HG03565 (cell line): ENCODE results near the gene TPCN2.
"Not testable (repeated sequence)": the region's sequence is repeated elsewhere in the genome, so short reads cannot be mapped to it uniquely, and the experiment has no call there.

Experiments used
- ATAC-seq: cut with Tn5 transposase; IDR thresholded peaks from one replicate; pipeline ENCODE4 v1.9.1; 2021; ENCODE audit warnings: mild to moderate bottlenecking, moderate library complexity; ENCODE audit not compliant: unreplicated experiment

The TPCN2 gene

GRCh38 chr11:69144316-69145049 is 95.8 kb downstream of the TPCN2 start:
- ATAC-seq = no peak

- no peak for ATAC-seq
Measured at GRCh38 chr11:69145050-69145380, 96.3 kb downstream of the TPCN2 start.

DNA sequence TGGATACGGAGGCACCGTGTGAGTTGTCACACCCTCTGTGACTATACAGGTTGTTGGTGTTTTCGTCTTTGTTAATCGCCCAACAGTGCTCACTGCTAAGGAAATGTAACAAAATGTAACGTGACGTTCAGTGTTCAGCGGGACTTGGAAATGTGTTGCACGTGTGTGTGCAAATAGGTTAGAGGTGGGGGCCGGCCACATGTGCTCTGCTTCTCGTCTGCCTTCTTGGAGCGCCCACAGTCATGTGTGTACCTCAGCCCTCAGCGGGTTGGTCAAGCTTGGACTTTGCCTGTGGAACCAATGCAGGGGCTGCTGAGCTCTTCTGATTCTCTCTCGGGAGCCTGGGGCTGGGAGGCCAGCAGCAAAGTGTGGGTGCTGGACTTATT is 99.6 kb downstream of the TPCN2 start:
- no peak for ATAC-seq

DNA sequence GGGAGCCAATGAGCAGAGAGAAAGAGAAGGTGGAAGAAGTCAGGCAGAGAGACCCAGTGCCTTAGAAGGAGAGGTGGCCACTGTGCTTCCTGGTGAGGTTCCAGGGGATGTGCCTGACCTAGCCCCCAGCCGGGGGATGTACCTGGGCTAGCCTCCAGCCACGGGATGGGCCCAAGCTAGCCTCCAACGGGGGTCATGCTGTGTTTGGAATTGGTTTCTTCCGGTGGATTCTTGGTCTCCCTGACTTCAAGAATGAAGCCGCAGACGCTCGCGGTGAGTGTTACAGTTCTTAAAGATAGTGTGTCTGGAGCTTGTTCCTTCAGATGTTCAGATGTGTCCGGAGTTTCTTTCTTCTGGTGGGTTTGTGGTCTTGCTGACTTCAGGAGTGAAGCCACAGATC is 100.1 kb downstream of the TPCN2 start:
- no peak for ATAC-seq

DNA sequence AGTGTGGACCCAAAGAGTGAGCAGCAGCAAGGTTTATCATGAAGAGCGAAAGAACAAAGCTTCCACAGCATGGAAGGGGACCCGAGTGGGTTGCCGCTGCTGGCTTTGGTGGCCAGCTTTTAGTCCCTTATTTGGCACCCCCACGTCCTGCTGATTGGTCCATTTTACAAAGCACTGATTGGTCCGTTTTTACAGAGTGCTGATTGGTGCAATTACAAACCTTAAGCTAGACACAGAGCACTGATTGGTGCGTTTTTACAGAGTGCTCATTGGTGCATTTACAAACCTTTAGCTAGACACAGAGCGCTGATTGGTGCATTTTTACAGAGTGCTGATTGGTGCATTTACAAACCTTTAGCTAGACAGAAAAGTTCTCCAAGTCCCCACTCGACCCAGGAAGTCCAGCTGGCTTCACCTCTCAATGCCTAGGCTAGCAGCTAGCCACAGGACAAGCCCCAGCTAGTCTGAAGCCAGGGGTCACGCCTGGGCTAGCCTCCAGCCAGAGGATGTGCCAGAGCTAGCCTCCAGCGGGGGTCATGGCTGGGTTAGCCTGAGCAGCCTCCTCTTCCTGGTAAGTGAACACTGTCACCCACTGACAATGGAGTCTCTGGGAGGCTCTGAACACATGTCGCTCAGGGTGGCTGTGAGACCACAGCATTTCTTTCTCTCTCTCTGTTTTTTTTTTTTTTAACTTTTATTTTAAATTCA is 100.8 kb downstream of the TPCN2 start:
- not testable (repeated sequence) for ATAC-seq

DNA sequence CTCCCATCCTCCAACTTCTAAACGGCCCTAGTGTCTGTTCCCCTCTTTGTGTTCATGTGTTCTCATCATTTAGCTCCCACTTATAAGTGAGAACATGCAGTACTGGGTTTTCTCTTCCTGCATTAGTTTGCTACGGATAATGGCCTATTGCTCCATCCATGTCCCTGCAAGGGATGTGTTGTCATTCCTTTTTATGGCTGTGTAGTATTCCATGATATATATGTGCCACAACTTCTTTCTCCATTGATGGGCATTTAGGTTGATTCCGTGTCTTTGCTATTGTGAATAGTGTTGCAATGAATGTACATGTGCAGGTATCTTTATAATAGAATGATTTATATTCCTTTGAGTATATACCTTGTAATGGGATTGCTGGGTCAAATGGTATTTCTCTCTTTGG is 101.4 kb downstream of the TPCN2 start:
- no peak for ATAC-seq

DNA sequence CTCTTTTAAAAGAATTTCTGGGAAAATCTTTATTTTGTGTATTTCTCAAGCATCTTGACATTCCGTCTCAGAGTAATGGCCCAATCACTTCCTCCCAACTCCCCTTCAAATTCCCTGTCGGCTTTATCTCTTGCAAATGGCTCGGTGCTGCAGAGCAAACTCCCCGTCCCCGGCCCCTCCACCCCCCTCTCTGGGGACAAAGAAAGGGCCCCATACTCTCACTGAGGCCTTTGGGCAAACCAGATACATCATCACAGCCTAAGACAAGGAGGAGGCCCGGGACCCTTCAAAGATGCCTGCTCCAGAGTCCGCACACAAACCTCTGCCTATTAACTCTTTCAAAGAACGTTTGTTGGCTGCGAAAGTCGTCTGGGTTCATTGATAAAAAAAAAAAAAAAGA is 103.1 kb downstream of the TPCN2 start:
- no peak for ATAC-seq

- no peak for ATAC-seq
Measured at GRCh38 chr11:69152733-69153421, 104.1 kb downstream of the TPCN2 start.

GRCh38 chr11:69153661-69154060 is 104.9 kb downstream of the TPCN2 start:
- no peak for ATAC-seq

- no peak for ATAC-seq
Measured at GRCh38 chr11:69154211-69154913, 105.6 kb downstream of the TPCN2 start.

DNA sequence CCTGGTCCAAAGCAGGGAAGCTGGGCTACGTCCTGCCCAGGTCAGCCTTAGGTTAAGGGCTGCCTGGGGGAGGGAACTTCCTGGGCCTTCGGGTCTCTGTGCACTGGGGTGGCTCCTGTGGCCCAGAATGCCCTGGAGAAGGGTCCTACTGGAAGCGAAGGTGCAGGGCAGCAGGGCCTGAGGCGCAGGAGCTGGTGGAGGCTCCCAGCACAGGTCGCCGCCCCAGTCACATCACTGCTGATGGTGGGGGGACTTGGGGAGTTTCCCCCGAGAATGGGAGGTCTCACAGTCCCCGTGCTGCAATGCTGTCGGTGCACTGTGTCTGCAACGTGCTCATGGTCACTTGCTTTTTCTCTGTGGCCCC is 106.2 kb downstream of the TPCN2 start:
- no peak for ATAC-seq

DNA sequence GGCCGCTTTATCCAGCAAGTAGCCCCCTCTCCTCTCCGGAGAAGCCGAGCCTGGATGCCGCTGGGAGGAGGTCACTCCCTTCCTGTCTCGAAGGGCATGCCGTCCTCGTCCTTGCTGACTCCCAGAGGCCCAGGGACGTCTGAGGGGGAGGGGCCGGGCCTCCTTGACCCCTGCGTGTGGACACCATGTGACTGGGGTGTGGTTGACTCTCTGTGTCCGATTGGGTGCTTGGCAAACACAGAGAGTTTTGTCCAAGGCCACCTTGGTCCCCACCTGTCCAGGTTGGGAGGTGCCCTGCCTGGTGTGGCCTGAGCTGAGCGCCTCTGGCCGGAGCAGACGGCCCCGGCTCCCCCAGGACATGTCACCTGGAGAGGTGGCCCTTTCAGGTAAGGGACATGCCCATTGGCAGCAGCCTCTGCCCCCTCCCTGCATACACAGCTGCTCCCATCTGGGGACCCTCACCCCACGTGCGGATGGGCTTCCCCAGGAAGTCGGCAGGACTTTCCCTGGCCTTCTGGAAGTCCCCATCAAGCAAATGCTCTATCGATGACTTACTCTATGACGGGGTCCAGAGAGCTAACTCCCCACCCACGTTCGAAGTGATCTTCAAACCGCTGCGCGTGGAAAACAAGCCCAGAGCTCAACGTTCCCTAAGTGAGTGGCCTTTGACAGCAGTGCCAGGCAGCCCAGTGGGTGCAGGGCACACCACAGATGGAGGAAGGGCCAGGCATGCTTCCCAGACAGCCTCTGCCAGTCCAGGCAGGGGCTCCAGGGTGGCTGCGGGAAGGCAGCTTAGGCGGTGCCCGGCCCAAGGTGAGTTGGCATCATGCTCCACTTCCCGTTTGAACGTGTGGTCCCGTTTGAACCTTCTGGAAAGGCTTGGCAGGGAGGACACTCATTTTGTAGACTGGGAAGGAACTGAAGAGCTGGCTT is 106.8 kb downstream of the TPCN2 start, which contains the start of gene SMIM38:
Gene SMIM38, plus strand, starts transcription at position 634 of the 933 bp plus-strand sequence. CDS start 1,912 bp downstream, outside the sequence.
- ATAC-seq = peak; percentile 45

DNA sequence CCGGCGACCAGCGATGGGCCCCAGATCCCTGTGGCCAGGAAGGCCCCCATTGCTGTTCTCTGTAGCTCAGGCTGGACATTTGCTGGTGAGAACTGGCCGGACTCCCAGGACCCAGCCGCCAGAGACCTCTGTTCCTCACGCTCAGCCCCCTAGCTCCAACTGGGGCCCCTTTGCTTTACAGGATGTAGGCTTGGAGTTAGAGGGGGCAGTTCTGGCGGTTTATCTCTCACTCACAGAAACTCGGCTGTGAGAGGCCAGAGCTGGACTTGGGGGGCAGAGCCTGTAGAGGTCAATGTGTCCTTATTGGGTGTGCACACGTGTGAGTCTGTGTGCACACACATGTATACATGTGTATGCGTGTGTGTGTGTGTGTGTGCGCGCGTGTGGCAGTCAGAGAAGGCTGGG is 107.5 kb downstream of the TPCN2 start:
- ATAC-seq = no peak

DNA sequence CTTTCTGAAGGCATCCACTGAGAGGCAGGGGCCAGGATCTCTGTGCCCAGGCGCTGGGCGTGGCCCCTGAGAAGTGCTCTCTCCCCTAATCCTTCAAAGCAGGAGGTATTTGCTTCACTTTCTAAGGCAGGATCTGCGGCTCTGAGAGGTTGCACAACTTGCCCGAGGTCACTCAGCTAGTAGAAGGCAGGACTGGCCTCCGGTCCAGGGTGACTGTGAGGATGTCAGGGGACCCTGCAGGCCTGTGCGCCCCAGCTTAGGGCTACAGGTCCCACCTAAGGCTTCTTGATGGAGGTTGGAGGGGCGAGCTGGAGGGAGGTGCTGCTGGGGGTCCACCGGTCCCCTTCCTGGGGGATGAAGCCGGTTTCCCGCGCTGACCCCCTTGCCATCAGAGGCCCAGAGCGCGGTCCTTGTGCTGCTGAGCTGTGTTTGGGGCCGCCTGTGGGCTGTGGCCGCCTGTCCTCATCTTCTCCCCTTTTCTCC is 108.0 kb downstream of the TPCN2 start:
- no peak for ATAC-seq

GRCh38 chr11:69157156-69157821 is 108.6 kb downstream of the TPCN2 start:
- no peak for ATAC-seq

GRCh38 chr11:69157822-69158231 is 109.1 kb downstream of the TPCN2 start:
- ATAC-seq = no peak

- no peak for ATAC-seq
Measured at GRCh38 chr11:69158301-69159149, 109.8 kb downstream of the TPCN2 start.

DNA sequence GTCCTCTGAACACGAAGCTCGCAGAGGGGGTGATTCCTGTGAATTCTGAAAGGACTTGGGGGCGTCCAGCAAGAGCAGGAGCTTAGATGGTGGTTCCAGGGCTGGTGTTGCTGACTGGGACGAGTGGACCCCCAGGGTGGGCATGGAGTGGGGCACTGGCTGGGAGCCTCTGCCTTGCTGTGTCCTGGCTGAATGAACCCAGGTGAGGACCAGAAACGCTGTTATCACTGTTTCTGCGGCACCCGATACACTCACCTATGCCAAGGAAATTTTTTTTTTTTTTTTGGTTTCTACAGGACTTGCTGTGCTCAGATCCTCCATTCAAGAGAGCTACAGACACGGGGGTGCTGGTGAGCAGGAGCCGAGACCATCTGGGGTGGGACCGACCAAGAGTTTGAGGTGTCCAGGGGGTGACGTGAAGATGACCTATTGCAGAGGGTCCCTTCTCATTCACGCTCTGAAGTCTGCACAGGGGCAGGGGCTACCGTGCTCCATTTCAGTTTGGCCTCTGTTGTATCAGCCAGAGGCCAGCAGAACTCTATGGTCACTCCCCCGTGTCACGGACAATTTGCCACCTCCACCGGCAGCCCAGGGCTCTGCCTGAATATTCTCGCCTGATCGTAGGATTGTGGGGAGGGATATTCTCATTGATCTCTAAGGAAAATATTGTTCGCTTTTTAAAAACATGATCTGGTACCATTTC is 110.6 kb downstream of the TPCN2 start:
- no peak for ATAC-seq
